ENCODE data around the gene EIF4H. TPM values are rescaled to one million over a fixed set of nuclear protein-coding genes. Genes with fewer than 3 reads are reported as not detected.

Gene EIF4H
- total and polyA plus RNA-seq, 2 donors (not counting 3 experiments of a cell fraction or from before 2014, with no cell fraction given) = 406 to 415 TPM

DNA sequence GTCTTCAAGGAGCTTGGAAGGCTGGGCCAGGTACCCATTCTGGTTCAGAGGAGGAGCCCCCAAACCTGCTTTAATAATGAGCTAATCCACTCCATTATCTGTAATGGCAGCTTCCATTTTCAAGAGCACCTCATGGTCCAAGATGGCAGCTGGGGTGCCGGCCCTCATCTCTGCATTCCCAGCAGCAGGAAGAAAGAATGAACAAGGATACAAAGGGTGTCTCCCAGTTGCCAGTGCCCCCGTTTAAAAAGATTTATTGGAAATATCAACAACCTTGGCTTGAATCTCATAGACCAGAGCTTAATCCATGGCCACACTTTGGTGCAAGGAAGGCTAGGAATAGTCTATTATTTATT is 44.2 kb downstream of the EIF4H start:
- H3K9ac ChIP-seq (replicated peaks; ENCODE audit: extremely low read depth, insufficient read depth, low read length) = no peak overlapping the region
- no peaks in the 10 kb centered on the region for H3K79me2 ChIP-seq (ENCODE audit: control insufficient read depth, insufficient read depth, low read length)
- H3K4me1 ChIP-seq (ENCODE audit: control insufficient read depth, extremely low read depth, insufficient read depth, low read length) = no peaks in the 10 kb centered on the region
- dilution Hi-C loops (cut with MboI; ENCODE audit: extremely low pct_ligation_motif_present, low sequenced_read_pairs) = no loop called here
- ChIA-PET POLR2A (interaction anchor here (0.5 kb wide), 1 partner anchor 10 kb away, joined by 3 read pairs; no protein-coding TSS in a partner anchor), CTCF (interaction anchor here (0.7 to 1.2 kb wide), 4 partner anchors 8 to 183 kb away, joined by 3 to 5 read pairs (median 4); partner anchors contain the start of gene LAT2)
- intact Hi-C loops (cut with micrococcal nuclease) = no loop called here
- H4K20me1 ChIP-seq (replicated peaks; ENCODE audit: control insufficient read depth, extremely low read depth, insufficient read depth, low read length) = no peaks in the 10 kb centered on the region
- H3K9me3 ChIP-seq (replicated peaks; ENCODE audit: control insufficient read depth, insufficient read depth, low read length) = no peaks in the 10 kb centered on the region
- H3K9me1 ChIP-seq (replicated peaks; ENCODE audit: control insufficient read depth, extremely low read depth, insufficient read depth, low read length) = no peaks in the 10 kb centered on the region
- H3K36me3 ChIP-seq (ENCODE audit: control insufficient read depth in 2 of 2, extremely low read depth in 1 of 2, insufficient read depth in 2 of 2, low read length in 2 of 2) = no peaks in the 10 kb centered on the region
- FAIRE-seq = no peak
- no peaks in the 10 kb centered on the region for H3K27me3 ChIP-seq (ENCODE audit: control insufficient read depth in 2 of 2, insufficient read depth in 2 of 2, low read length in 2 of 2)
- no peak overlapping the region for H3K4me3 ChIP-seq (replicated peaks in 1 of 3; ENCODE audit: insufficient read depth in 1 of 3, low read depth in 1 of 3, low read length in 3 of 3)
- no peak overlapping the region for H3K4me2 ChIP-seq (ENCODE audit: insufficient read depth, low read length)
- no peak for DNase-seq (ENCODE audit: low read depth, low spot score)
- BruUV-seq (replicated peaks) = no TSS peak
- H2AFZ ChIP-seq (ENCODE audit: low read depth, low read length) = no peak overlapping the region
- H3K27ac ChIP-seq (ENCODE audit: insufficient read depth, low read depth, low read length) = no peak overlapping the region
- no peak for TF ChIP-seq FOS (IDR thresholded peaks at IDR 0.05; ENCODE audit: borderline replicate concordance, insufficient read depth, low read length)
- no peak for TF ChIP-seq JUN (IDR thresholded peaks at IDR 0.05; ENCODE audit: borderline replicate concordance, insufficient read depth, insufficient read length, low read depth)
- no peak for TF ChIP-seq MYC (IDR thresholded peaks at IDR 0.05; ENCODE audit: low read depth, low read length)
- TF ChIP-seq POLR2AphosphoS5 (IDR thresholded peaks at IDR 0.05; ENCODE audit: insufficient read depth, low read depth, low read length) = no peak
- TF ChIP-seq, protein P1, sequence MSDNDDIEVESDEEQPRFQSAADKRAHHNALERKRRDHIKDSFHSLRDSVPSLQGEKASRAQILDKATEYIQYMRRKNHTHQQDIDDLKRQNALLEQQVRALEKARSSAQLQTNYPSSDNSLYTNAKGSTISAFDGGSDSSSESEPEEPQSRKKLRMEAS (IDR thresholded peaks at IDR 0.05; ENCODE audit: insufficient read depth, insufficient read length) = no peak
- no peak for TF ChIP-seq GATA2 (IDR thresholded peaks at IDR 0.05; ENCODE audit: insufficient read depth, insufficient read length, low read depth, low read length)
- no peak for TF ChIP-seq POLR2A (IDR thresholded peaks at IDR 0.05; ENCODE audit: low read depth, low read length)
- TF ChIP-seq, protein P2, sequence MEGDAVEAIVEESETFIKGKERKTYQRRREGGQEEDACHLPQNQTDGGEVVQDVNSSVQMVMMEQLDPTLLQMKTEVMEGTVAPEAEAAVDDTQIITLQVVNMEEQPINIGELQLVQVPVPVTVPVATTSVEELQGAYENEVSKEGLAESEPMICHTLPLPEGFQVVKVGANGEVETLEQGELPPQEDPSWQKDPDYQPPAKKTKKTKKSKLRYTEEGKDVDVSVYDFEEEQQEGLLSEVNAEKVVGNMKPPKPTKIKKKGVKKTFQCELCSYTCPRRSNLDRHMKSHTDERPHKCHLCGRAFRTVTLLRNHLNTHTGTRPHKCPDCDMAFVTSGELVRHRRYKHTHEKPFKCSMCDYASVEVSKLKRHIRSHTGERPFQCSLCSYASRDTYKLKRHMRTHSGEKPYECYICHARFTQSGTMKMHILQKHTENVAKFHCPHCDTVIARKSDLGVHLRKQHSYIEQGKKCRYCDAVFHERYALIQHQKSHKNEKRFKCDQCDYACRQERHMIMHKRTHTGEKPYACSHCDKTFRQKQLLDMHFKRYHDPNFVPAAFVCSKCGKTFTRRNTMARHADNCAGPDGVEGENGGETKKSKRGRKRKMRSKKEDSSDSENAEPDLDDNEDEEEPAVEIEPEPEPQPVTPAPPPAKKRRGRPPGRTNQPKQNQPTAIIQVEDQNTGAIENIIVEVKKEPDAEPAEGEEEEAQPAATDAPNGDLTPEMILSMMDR (IDR thresholded peaks at IDR 0.05; ENCODE audit: extremely low read depth in 1 of 2, insufficient read depth in 1 of 2, low read depth in 1 of 2, low read length in 2 of 2) = no peak
- TF ChIP-seq EZH2 (IDR thresholded peaks at IDR 0.05; ENCODE audit: borderline replicate concordance, low read depth, low read length, severe bottlenecking) = no peak
